ENCODE results near the gene ZNF107. TPM values are rescaled to one million over a fixed set of nuclear protein-coding genes. Genes with fewer than 3 reads are reported as not detected.

The ZNF107 gene
- total and polyA plus RNA-seq, 5 donors from 2014 or later = 6.0 to 13.0 (median 7.5) TPM

Other genes with a start within 250 kb of the ZNF107 start
- gene ZNF680, start 103.1 kb upstream of the ZNF107 start, total RNA-seq = 10.5 TPM
- gene ZNF680, start 103.1 kb upstream of the ZNF107 start, polyA plus RNA-seq = 1 to 10 TPM; 4.9 to 8.9 (median 8.1) TPM
- gene ZNF138, start 128.3 kb downstream of the ZNF107 start, total RNA-seq = 6.6 TPM
- 10 to 100 TPM; 11.5 to 14.9 (median 13.0) TPM for gene ZNF138, start 128.3 kb downstream of the ZNF107 start, polyA plus RNA-seq
- 6.5 TPM for gene ZNF273, start 237.1 kb downstream of the ZNF107 start, total RNA-seq
- gene ZNF273, start 237.1 kb downstream of the ZNF107 start, polyA plus RNA-seq = 1 to 10 TPM; 3.9 to 6.6 (median 5.8) TPM

Data from CD4-positive, CD25-positive, alpha-beta regulatory T cell (primary cell).